Gastroesophageal sphincter (tissue), 2 donors: ENCODE results near the gene PHC2.

Experiments
- POLR2A ChIP-seq, 2 donors: fragments of 450-650 bp; IDR thresholded peaks; one replicate each; pipeline ENCODE4 v1.6.1; 2017; ENCODE audit warnings: antibody characterized with exemption in 2 of 2, mild to moderate bottlenecking in 2 of 2, moderate library complexity in 1 of 2
- POLR2AphosphoS5 ChIP-seq: sonication (generic); formaldehyde crosslinking; IDR thresholded peaks from one replicate; pipeline ENCODE4 v1.6.1; 2017; ENCODE audit warnings: antibody characterized with exemption

GRCh38 chr1:33468531-33468930 is 37.6 kb upstream of the PHC2 start:
- no peak for TF ChIP-seq POLR2A (IDR thresholded peaks at IDR 0.05)
- no peak for TF ChIP-seq POLR2AphosphoS5
